Measurements from ENCODE around the gene ACTG2.

The ACTG2 gene

DNA sequence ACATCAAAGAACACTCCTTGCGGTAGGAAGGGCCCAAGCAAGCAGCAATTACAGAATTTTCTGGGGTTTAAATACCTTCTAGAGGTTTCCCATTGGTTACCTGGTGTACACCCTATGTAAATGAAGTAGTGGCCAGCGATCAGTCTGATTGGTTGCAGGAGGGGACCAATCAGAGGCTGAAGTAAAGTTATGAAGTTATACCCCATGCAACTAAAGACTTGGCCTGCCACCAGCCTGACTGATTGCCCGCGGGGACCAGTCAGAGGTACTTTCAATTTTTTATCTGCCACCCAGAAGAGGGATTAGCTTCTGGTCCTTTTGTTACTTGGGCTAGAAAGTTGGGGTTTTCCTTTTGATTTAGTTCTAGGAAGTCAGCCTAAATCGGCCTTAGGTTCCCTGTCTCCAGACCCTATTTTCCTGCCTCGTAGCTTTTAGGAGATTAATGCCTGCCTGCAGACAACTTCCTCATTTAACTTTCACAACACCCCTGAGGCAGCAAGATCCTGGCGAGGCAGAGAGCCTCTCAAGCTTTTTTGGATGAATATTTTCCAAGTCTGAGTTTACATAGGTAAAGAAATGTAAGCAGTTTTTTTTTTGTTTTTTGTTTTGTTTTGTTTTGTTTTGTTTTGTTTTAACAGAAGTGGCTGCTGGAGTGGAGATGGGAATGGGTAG, 32.4 kb downstream of the ACTG2 start:
- DNase-seq (no peak), ATAC-seq (replicated peaks) (no peak)
- Mint-ChIP-seq H3K4me3 (no peak overlapping the region), H3K27ac (peak overlapping the region in 1 of 2 donors; percentile 23), H3K27me3 (no peaks in the 10 kb centered on the region), H3K4me1 (ENCODE audit: low read depth in 2 of 2) (peaks cover 20 to 24% of the 10 kb centered on the region in 2 donors), H3K36me3 (ENCODE audit: insufficient read depth) (peaks cover 11% of the 10 kb centered on the region), H3K9me3 (no peaks in the 10 kb centered on the region)

DNA sequence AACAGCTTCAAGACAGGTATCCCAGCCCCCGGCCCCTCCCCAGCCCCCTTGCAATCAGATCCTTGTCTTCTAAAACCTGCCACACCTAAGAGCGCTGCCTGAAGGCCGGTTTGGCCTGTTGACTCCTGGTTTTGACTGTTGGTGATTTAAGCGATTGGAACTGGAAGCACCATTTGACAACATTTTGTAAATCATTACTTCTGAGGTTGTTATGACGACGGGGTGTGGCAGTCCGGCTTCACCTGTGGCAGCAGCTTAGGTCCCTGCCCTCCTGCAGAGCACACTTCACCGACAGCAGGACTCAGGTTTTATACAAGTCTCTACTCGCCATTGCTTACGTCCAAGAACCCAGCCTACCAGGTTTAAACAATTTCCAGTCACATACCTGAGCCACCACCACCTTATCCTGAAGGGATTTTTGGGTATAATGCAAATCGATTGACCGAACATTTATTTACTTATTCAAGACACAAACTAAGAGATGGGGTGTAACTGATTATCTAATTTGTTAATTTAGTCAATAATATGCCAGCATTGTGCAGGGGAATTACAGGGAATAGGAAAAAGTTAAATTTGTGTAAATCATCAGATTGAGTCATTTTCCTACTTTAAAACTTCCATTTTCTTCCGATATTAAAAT, 33.2 kb downstream of the ACTG2 start:
- Mint-ChIP-seq H3K4me3 (peak overlapping the region; percentile 82 to 87), H3K27me3 (no peaks in the 10 kb centered on the region), H3K27ac (peak overlapping the region; percentile 96 to 98), H3K4me1 (ENCODE audit: low read depth in 2 of 2) (peaks cover 22 to 32% of the 10 kb centered on the region in 2 donors), H3K9me3 (no peaks in the 10 kb centered on the region), H3K36me3 (ENCODE audit: insufficient read depth) (peaks cover 17% of the 10 kb centered on the region)
- DNase-seq, result no peak
- ATAC-seq (replicated peaks), result no peak

DNA sequence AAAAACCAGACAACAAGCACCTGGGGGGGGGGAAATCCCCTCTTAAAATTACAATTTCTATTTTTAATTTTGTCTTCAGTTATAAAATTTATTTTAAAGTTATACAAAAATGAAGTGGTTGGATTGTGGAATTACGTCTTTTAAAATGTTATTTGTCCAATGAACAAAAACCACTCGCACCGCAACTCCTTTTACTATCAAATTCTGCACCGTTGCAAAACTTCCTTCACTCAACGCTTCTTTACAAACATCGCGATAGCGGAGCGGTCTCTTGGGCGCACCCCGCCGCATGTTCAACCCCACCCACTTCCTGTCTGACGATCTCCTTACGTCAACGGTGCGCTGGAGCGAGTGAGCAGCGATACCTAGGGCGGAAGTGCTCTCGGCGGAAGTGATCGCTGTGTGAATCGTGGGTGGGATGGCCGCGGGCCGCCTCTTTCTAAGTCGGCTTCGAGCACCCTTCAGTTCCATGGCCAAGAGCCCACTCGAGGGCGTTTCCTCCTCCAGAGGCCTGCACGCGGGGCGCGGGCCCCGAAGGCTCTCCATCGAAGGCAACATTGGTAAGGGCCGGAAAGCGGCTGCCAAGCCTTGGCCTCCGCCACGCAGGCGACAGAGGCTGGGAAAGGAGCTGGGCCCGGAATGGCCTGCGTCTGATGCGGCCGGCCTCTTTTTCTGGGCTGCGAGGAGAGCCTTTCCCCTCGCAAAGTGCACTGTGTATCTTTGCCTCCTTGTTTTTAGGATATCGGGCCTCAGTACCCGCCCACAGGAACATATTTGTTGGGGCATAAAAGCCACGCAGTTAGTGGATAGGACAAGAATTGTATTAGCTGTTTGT, 33.9 kb downstream of the ACTG2 start, which contains the start of gene DGUOK:
TSS of gene DGUOK (plus strand) at position 388 of the 835 bp plus-strand sequence. CDS start at position 419, 31 bp downstream.
- Mint-ChIP-seq H3K36me3 (ENCODE audit: insufficient read depth) (peaks cover 17% of the 10 kb centered on the region), H3K9me3 (no peaks in the 10 kb centered on the region), H3K27ac (peak within 1 kb of the TSS; percentile 96 to 98), H3K4me3 (peak within 1 kb of the TSS; percentile 82 to 87), H3K4me1 (ENCODE audit: low read depth in 2 of 2) (peaks cover 29 to 39% of the 10 kb centered on the region in 2 donors), H3K27me3 (no peaks in the 10 kb centered on the region)
- ATAC-seq (replicated peaks) (peak; percentile 99), DNase-seq (peak; percentile 94 to 97 (median 96))

DNA sequence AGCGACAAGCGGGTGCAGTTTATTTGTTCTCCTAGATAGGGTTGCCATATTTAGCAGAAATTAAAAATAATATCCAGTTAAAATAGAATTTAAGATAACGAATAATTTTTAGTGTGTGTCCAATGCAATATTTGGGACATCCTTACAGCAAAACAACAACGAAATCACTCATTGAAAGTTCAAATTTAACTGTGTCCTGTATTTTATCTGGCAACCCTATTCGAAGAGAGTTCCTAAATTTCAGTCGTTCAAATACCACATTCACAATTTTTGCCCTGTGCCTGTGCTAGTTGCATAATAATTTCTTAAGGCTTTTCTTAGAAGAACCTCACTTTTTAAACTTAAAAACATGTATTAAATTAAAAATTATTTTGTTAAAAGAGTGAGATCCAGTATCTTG, 34.5 kb downstream of the ACTG2 start:
- peaks cover 35 to 45% of the 10 kb centered on the region in 2 donors for H3K4me1 Mint-ChIP-seq (ENCODE audit: low read depth in 2 of 2)
- H3K36me3 Mint-ChIP-seq (ENCODE audit: insufficient read depth), result peaks cover 17% of the 10 kb centered on the region
- DNase-seq, result no peak
- H3K4me3 Mint-ChIP-seq, result peak overlapping the region; percentile 82 to 87
- no peaks in the 10 kb centered on the region for H3K9me3 Mint-ChIP-seq
- no peak for ATAC-seq (replicated peaks)
- no peaks in the 10 kb centered on the region for H3K27me3 Mint-ChIP-seq
- peak overlapping the region; percentile 96 to 98 for H3K27ac Mint-ChIP-seq

GRCh38 chr2:73928963-73929347, 36.1 kb downstream of the ACTG2 start:
- Mint-ChIP-seq H3K27me3 (no peaks in the 10 kb centered on the region), H3K4me1 (ENCODE audit: low read depth in 2 of 2) (peaks cover 38 to 50% of the 10 kb centered on the region in 2 donors), H3K4me3 (peak overlapping the region; percentile 11 to 68), H3K9me3 (no peaks in the 10 kb centered on the region), H3K36me3 (ENCODE audit: insufficient read depth) (peaks cover 19% of the 10 kb centered on the region), H3K27ac (peak overlapping the region; percentile 6 to 62)
- ATAC-seq (replicated peaks) (no peak), DNase-seq (no peak)

- H3K27ac Mint-ChIP-seq, result no peak overlapping the region
- no peaks in the 10 kb centered on the region for H3K27me3 Mint-ChIP-seq
- H3K4me3 Mint-ChIP-seq, result no peak overlapping the region
- ATAC-seq (replicated peaks), result no peak
- H3K36me3 Mint-ChIP-seq (ENCODE audit: insufficient read depth), result peaks cover 21% of the 10 kb centered on the region
- no peaks in the 10 kb centered on the region for H3K9me3 Mint-ChIP-seq
- peaks cover 38 to 53% of the 10 kb centered on the region in 2 donors for H3K4me1 Mint-ChIP-seq (ENCODE audit: low read depth in 2 of 2)
- no peak for DNase-seq
Measured at GRCh38 chr2:73930386-73930785, 37.6 kb downstream of the ACTG2 start.

DNA sequence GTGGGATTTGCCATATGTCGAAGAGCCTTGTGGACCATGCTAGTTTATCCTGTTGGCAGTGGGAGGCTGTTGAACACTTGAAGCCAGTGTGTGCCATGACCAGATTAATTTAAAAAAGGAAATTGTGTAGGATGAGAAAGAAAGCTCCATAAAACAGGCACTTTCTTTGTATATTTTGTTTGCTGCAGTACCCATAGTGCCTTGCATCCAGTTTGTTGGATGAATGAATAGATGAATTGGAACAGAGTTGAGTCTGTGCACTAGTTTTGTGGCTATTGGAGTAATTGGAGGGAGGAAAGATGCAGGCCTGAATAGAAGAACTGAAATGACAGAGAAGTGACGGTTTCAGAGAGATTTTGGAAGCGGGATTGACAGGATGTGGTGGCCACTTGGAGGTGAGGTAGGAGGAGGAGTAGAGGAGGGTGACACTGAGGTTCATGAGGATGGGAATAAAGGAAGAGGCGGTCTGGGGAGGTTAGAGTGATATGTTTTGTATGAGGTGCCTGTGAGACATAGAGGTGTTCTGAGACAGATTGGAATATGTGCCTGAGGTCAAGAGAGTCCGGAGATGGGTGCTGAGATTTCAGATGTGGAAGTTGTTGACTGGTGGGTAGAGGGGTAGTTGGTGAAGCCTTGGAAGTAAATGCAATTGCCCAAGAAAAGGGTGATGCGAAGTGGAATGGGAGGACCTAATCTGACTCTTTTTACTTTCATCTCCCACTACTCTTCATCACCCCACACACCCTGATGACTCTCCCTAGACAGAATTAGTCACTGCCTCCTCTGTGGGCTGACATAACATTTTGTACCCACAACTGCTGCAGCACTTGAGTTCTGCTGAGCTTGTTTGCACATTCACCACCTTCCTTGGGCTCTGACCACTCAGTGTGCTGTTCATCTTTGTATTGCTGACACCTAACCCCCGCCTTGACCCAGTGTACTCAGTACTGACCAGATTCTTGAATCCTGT, 39.0 kb downstream of the ACTG2 start:
- ATAC-seq (replicated peaks) (no peak), DNase-seq (no peak)
- no peaks in the 10 kb centered on the region for H3K9me3 Mint-ChIP-seq
- no peaks in the 10 kb centered on the region for H3K27me3 Mint-ChIP-seq
- H3K36me3 Mint-ChIP-seq (ENCODE audit: insufficient read depth), result peaks cover 20% of the 10 kb centered on the region
- peak overlapping the region; percentile 24 to 53 for H3K27ac Mint-ChIP-seq
- H3K4me1 Mint-ChIP-seq (ENCODE audit: low read depth in 2 of 2), result peaks cover 46 to 62% of the 10 kb centered on the region in 2 donors
- H3K4me3 Mint-ChIP-seq, result peak overlapping the region; percentile 0 to 5

- H3K36me3 Mint-ChIP-seq (ENCODE audit: insufficient read depth), result peaks cover 17% of the 10 kb centered on the region
- no peak for ATAC-seq (replicated peaks)
- H3K4me3 Mint-ChIP-seq, result no peak overlapping the region
- H3K4me1 Mint-ChIP-seq (ENCODE audit: low read depth in 2 of 2), result peaks cover 54 to 69% of the 10 kb centered on the region in 2 donors
- no peak overlapping the region for H3K27ac Mint-ChIP-seq
- no peaks in the 10 kb centered on the region for H3K9me3 Mint-ChIP-seq
- no peaks in the 10 kb centered on the region for H3K27me3 Mint-ChIP-seq
- DNase-seq, result no peak
Measured at GRCh38 chr2:73933194-73933593, 40.4 kb downstream of the ACTG2 start.

DNA sequence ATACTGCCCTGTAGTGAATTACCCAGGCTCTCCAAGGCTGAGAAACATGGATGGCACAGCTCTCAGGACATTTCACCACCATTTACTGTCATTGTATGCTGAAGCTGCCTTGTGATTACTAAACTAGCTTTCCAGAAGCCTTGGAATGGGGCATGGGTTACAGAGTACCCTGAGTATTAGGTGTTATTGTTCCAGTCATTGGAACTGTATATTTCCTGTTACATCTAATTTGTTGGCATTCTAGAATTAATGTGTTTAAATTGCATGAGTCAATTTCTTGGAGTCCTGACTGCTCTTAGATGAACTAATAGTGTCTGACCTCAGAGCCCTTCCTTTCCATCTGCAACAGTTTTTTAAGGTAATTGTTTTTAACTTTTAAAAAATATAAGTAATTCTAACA, 42.8 kb downstream of the ACTG2 start:
- H3K9me3 Mint-ChIP-seq, result no peaks in the 10 kb centered on the region
- H3K27ac Mint-ChIP-seq, result peak overlapping the region; percentile 62 to 83
- H3K36me3 Mint-ChIP-seq (ENCODE audit: insufficient read depth), result peaks cover 21% of the 10 kb centered on the region
- DNase-seq (no peak), ATAC-seq (replicated peaks) (no peak)
- H3K4me3 Mint-ChIP-seq, result no peak overlapping the region
- peaks cover 49 to 69% of the 10 kb centered on the region in 2 donors for H3K4me1 Mint-ChIP-seq (ENCODE audit: low read depth in 2 of 2)
- H3K27me3 Mint-ChIP-seq, result no peaks in the 10 kb centered on the region

- Mint-ChIP-seq H3K27ac (peak overlapping the region; percentile 62 to 83), H3K4me3 (no peak overlapping the region), H3K4me1 (ENCODE audit: low read depth in 2 of 2) (peaks cover 39 to 68% of the 10 kb centered on the region in 2 donors), H3K27me3 (no peaks in the 10 kb centered on the region), H3K36me3 (ENCODE audit: insufficient read depth) (peaks cover 30% of the 10 kb centered on the region), H3K9me3 (no peaks in the 10 kb centered on the region)
- DNase-seq (no peak), ATAC-seq (replicated peaks) (no peak)
Measured at GRCh38 chr2:73937103-73937885, 44.5 kb downstream of the ACTG2 start.

GRCh38 chr2:73937899-73938298, 45.1 kb downstream of the ACTG2 start:
- peaks cover 34% of the 10 kb centered on the region for H3K36me3 Mint-ChIP-seq (ENCODE audit: insufficient read depth)
- H3K4me1 Mint-ChIP-seq (ENCODE audit: low read depth in 2 of 2), result peaks cover 39 to 72% of the 10 kb centered on the region in 2 donors
- H3K4me3 Mint-ChIP-seq, result no peak overlapping the region
- H3K27ac Mint-ChIP-seq, result peak overlapping the region; percentile 1 to 10
- no peaks in the 10 kb centered on the region for H3K9me3 Mint-ChIP-seq
- no peaks in the 10 kb centered on the region for H3K27me3 Mint-ChIP-seq
- DNase-seq (no peak), ATAC-seq (replicated peaks) (no peak)

GRCh38 chr2:73938718-73939352, 46.0 kb downstream of the ACTG2 start:
- DNase-seq (no peak), ATAC-seq (replicated peaks) (peak; percentile 65)
- Mint-ChIP-seq H3K27ac (no peak overlapping the region), H3K36me3 (ENCODE audit: insufficient read depth) (peaks cover 37% of the 10 kb centered on the region), H3K9me3 (no peaks in the 10 kb centered on the region), H3K4me1 (ENCODE audit: low read depth in 2 of 2) (peaks cover 37 to 71% of the 10 kb centered on the region in 2 donors), H3K27me3 (no peaks in the 10 kb centered on the region), H3K4me3 (no peak overlapping the region)

All from effector memory CD8-positive, alpha-beta T cell (primary cell).